Myocyte (in vitro differentiated cells): ENCODE measurements around the gene MEG3. TPM values are rescaled to one million over a fixed set of nuclear protein-coding genes. Genes with fewer than 3 reads are reported as not detected.
A peak's percentile ranks its signal among the peaks of the same experiment; 100 is the strongest.

Experiments
- microRNA counts: library from miRNA; unstranded; fragments of <30 nt; microRNA quantifications from one replicate; lab custom pipeline; 2016
- microRNA-seq: library from miRNA; unstranded; fragments of <30 nt; microRNA quantifications from one replicate; pipeline ENCODE4, GENCODE V29; 2016
- total RNA-seq: library from RNA; depleted of rRNA; stranded (reverse); fragments of >200 nt; gene quantifications from 2 replicates; pipeline ENCODE4 v1.2.3, GENCODE V29; 2014

The MEG3 gene
- total RNA-seq, 1 donor from 2014 or later = 289 TPM

MicroRNAs within 50 kb of the gene (microRNA counts, 767-probe panel; counts per million panel counts)
- microRNA hsa-miR-127-3p (lab: Ali Mortazavi, UCI) = 9,166 counts per million, percentile 30 among the panel's probes with 10 or more counts
- not detected for microRNA hsa-miR-127-5p (lab: Ali Mortazavi, UCI)
- microRNA hsa-miR-136-5p (lab: Ali Mortazavi, UCI) = 10,574 counts per million, percentile 45 among the panel's probes with 10 or more counts
- microRNA hsa-miR-337-3p (lab: Ali Mortazavi, UCI) = not detected
- microRNA hsa-miR-337-5p (lab: Ali Mortazavi, UCI) = 7,123 counts per million, percentile 16 among the panel's probes with 10 or more counts
- not detected for microRNA hsa-miR-431-5p (lab: Ali Mortazavi, UCI)
- not detected for microRNA hsa-miR-432-5p (lab: Ali Mortazavi, UCI)
- not detected for microRNA hsa-miR-433 (lab: Ali Mortazavi, UCI)
- microRNA hsa-miR-493-3p (lab: Ali Mortazavi, UCI) = not detected
- microRNA hsa-miR-665 (lab: Ali Mortazavi, UCI) = not detected
- not detected for microRNA hsa-miR-770-5p (lab: Ali Mortazavi, UCI)

Small RNA genes lying within 50 kb of the gene (microRNA-seq; reads per million reads assigned to microRNA genes)
- gene MIR127 (1,307 reads per million, percentile 83 among the genes with 10 or more reads in this experiment), gene MIR136 (150 reads per million, percentile 61 among the genes with 10 or more reads in this experiment), gene MIR2392 (not detected), gene MIR337 (1,176 reads per million, percentile 82 among the genes with 10 or more reads in this experiment), gene MIR431 (184 reads per million, percentile 63 among the genes with 10 or more reads in this experiment), gene MIR432 (102 reads per million, percentile 56 among the genes with 10 or more reads in this experiment), gene MIR433 (84.8 reads per million, percentile 53 among the genes with 10 or more reads in this experiment), gene MIR493 (1,775 reads per million, percentile 85 among the genes with 10 or more reads in this experiment), gene MIR665 (7.3 reads per million, percentile 28 among the genes with 10 or more reads in this experiment)

Other genes with a start within 250 kb of the MEG3 start
- gene BEGAIN, start 238.7 kb upstream of the MEG3 start, total RNA-seq = not detected in 2 replicates
- gene DLK1, start 99.2 kb upstream of the MEG3 start, total RNA-seq = not detected in 2 replicates
- not detected in 2 replicates for gene RTL1, start 77.6 kb downstream of the MEG3 start, total RNA-seq